Kidney (tissue), 14 donors: ENCODE data around the gene CUL2. TPM values are rescaled to one million over a fixed set of nuclear protein-coding genes. Genes with fewer than 3 reads are reported as not detected.

ENCODE experiments used
- DNase-seq, 5 donors: peaks; one replicate each; pipeline ENCODE4 v3.0.0-alpha.2; 2013 to 2020
- FAIRE-seq: peaks from 2 replicates; lab custom pipeline; 2012; peaks lifted over from hg19 to GRCh38; lab: Jason Lieb, UNC
- H3K27ac ChIP-seq, 2 donors: one replicate each; pipeline ENCODE4 v1.7.0; 2013; ENCODE audit warnings: low read depth in 2 of 2, low read length in 2 of 2, inconsistent platforms in 1 of 2
- H3K27me3 ChIP-seq: one replicate; pipeline ENCODE4 v1.7.1; 2013; ENCODE audit warnings: low read length, inconsistent platforms; ENCODE audit not compliant: control insufficient read depth, insufficient read depth
- H3K36me3 ChIP-seq, 3 donors: one replicate each; pipeline versions ENCODE4 v1.7.0 to v1.7.1; 2013; ENCODE audit warnings: low read length in 3 of 3, control low read depth in 1 of 3, inconsistent platforms in 1 of 3; ENCODE audit not compliant: insufficient read depth in 3 of 3, control insufficient read depth in 2 of 3
- H3K4me1 ChIP-seq, 3 donors: one replicate each; pipeline versions ENCODE4 v1.7.0 to v1.7.1; 2013; ENCODE audit warnings: low read length in 3 of 3, inconsistent platforms in 1 of 3, low read depth in 1 of 3; ENCODE audit not compliant: control insufficient read depth in 2 of 3, insufficient read depth in 2 of 3
- H3K4me3 ChIP-seq, 3 donors: one replicate each; pipeline versions ENCODE4 v1.7.0 to v1.8.1; 2013; ENCODE audit warnings: low read length in 3 of 3, control low read depth in 1 of 3, inconsistent platforms in 1 of 3
- H3K9ac ChIP-seq, 3 donors: one replicate each; pipeline versions ENCODE4 v1.7.0 to v1.7.1; 2013; ENCODE audit warnings: low read length in 3 of 3, control low read depth in 1 of 3, inconsistent platforms in 1 of 3
- H3K9me3 ChIP-seq, 3 donors: one replicate each; pipeline versions ENCODE4 v1.7.0 to v1.7.1; 2013; ENCODE audit warnings: low read length in 3 of 3, control low read depth in 1 of 3, inconsistent platforms in 1 of 3; ENCODE audit not compliant: control insufficient read depth in 2 of 3, insufficient read depth in 1 of 3
- CTCF ChIP-seq: IDR thresholded peaks from 3 replicates; pipeline ENCODE4 v1.5.1; 2012; ENCODE audit warnings: mild to moderate bottlenecking, moderate library complexity, borderline replicate concordance; ENCODE audit not compliant: insufficient read depth; ENCODE audit errors: extremely low read depth
- intact Hi-C: fragments of 100-400 bp; cut with DNase I; formaldehyde crosslinking; loops from one replicate; pipeline ENCODE4 v1.11.1; 2022
- polyA plus RNA-seq: library from polyadenylated mRNA; stranded (reverse); fragments of 350-450 nt; fragmentation: Illumina TruSeq; extraction: RNeasy Lipid Tissue Mini Kit (QIAGEN cat#74804); gene quantifications from one replicate; pipeline ENCODE4 v1.2.3, GENCODE V29; 2014; ENCODE audit warnings: low read depth, low replicate concordance; ENCODE audit not compliant: insufficient read depth
- total RNA-seq: library from RNA; stranded (reverse); fragmentation: NEBNext Ultra II Directional; extraction: Animal tissue kit (Norgen Biotek cat#: 25700); gene quantifications from one replicate; pipeline ENCODE4 v1.2.1, GENCODE V29; 2021
- donor health status: control.
- donor health status: control.
- donor health status: control.
- donor health status: control.
- donor health status: control.
- donor health status: DM: yes; HTN: yes; CAD: no.
- donor health status: Normal renal cell carcinoma (clear cell type).

CUL2 gene
- total and polyA plus RNA-seq, 2 donors from 2014 or later = 14.5 to 25.9 TPM

- no peaks in the 10 kb centered on the region for H3K27me3 ChIP-seq
- intact Hi-C loops = no loop called here
- no peak overlapping the region for H3K9ac ChIP-seq
- no peak for FAIRE-seq
- H3K4me3 ChIP-seq = no peak overlapping the region
- no peak for TF ChIP-seq CTCF
- H3K4me1 ChIP-seq = no peaks in the 10 kb centered on the region
- H3K36me3 ChIP-seq = no peaks in the 10 kb centered on the region
- H3K27ac ChIP-seq = no peak overlapping the region
- no peak for DNase-seq
- peaks cover 0 to 3% (median 2%) of the 10 kb centered on the region in 3 donors for H3K9me3 ChIP-seq
Observed at GRCh38 chr10:34988397-34989067, 101.6 kb downstream of the CUL2 start.

- no peaks in the 10 kb centered on the region for H3K4me1 ChIP-seq
- no peak for FAIRE-seq
- no peaks in the 10 kb centered on the region for H3K36me3 ChIP-seq
- H3K9ac ChIP-seq = no peak overlapping the region
- TF ChIP-seq CTCF = no peak
- H3K27ac ChIP-seq = no peak overlapping the region
- no peak overlapping the region for H3K4me3 ChIP-seq
- intact Hi-C loops = no loop called here
- peak in 1 of 5 donors; percentile 8 for DNase-seq
- no peaks in the 10 kb centered on the region for H3K27me3 ChIP-seq
- H3K9me3 ChIP-seq = peaks cover 0 to 3% (median 2%) of the 10 kb centered on the region in 3 donors
Observed at GRCh38 chr10:34985823-34986222, 104.3 kb downstream of the CUL2 start.

GRCh38 chr10:34985146-34985545 is 105.0 kb downstream of the CUL2 start:
- no peak for DNase-seq
- no peak for TF ChIP-seq CTCF
- intact Hi-C loops = no loop called here
- Histone ChIP-seq H3K36me3 (no peaks in the 10 kb centered on the region), H3K4me3 (no peak overlapping the region), H3K9me3 (peaks cover 0 to 3% (median 2%) of the 10 kb centered on the region in 3 donors), H3K9ac (no peak overlapping the region), H3K27me3 (no peaks in the 10 kb centered on the region), H3K27ac (no peak overlapping the region), H3K4me1 (no peaks in the 10 kb centered on the region)
- no peak for FAIRE-seq

GRCh38 chr10:34981844-34982243 is 108.3 kb downstream of the CUL2 start:
- DNase-seq = no peak
- Histone ChIP-seq H3K4me1 (no peaks in the 10 kb centered on the region), H3K27me3 (no peaks in the 10 kb centered on the region), H3K9me3 (peaks cover 0 to 3% (median 2%) of the 10 kb centered on the region in 3 donors), H3K36me3 (no peaks in the 10 kb centered on the region), H3K4me3 (no peak overlapping the region), H3K27ac (no peak overlapping the region), H3K9ac (no peak overlapping the region)
- TF ChIP-seq CTCF = no peak
- intact Hi-C loops = no loop called here
- FAIRE-seq = no peak
